ENCODE measurements around the gene TULP1. TPM values are rescaled to one million over a fixed set of nuclear protein-coding genes. Genes with fewer than 3 reads are reported as not detected.
A peak's percentile ranks its signal among the peaks of the same experiment; 100 is the strongest.

TULP1 gene
- total and polyA plus RNA-seq, 2 of the 13 experiments (the other 11 are each of a cell fraction or from before 2014, with no cell fraction given): not detected

DNA sequence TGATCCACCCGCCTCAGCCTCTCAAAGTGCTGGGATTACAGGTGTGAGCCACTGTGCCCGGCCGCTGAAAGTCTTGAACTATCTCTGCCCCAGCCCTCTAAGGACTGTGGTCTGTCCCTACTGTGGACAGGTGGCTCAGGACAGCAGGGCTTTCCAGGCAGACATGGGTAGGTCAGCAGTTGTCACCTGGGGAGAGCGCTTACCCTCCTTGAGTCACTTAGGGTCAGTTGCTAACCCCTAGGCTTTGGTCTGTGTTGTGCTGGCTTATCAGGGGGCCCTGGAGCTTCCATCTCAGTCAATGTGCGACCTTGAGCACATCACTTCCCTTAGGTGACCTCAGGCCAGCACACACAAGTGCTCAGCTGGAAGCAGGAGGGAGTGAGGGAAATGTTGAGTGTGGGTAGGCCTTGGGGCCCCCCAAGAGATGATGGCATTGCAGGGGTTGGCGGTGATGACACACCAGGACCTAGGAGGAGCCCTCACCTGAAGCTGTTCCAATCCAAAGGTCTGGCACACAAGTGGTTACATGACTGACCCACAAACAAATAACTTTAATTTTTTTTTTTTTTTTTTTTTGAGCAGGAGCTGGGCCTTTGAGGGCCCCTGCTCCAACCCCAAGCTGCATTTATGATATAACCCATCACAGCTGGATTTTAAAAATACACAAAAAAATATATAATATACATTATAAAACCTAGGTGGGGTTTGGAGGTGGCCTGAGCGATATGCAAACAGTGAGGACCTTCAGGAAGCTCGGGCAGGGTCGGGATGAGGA is 39.4 kb downstream of the TULP1 start (continued):
- TF ChIP-seq LRRFIP1 (CRISPR knock-in tag; conservative IDR thresholded peaks at IDR 0.05): no peak
- TF ChIP-seq, protein P1, sequence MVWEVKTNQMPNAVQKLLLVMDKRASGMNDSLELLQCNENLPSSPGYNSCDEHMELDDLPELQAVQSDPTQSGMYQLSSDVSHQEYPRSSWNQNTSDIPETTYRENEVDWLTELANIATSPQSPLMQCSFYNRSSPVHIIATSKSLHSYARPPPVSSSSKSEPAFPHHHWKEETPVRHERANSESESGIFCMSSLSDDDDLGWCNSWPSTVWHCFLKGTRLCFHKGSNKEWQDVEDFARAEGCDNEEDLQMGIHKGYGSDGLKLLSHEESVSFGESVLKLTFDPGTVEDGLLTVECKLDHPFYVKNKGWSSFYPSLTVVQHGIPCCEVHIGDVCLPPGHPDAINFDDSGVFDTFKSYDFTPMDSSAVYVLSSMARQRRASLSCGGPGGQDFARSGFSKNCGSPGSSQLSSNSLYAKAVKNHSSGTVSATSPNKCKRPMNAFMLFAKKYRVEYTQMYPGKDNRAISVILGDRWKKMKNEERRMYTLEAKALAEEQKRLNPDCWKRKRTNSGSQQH (CRISPR knock-in tag; IDR thresholded peaks at IDR 0.05; ENCODE audit: low read depth): no peak
- TF ChIP-seq ZBTB3 (CRISPR knock-in tag; IDR thresholded peaks at IDR 0.05; ENCODE audit: borderline replicate concordance, low read depth): no peak
- no peak for TF ChIP-seq HDAC2 (CRISPR knock-in tag; IDR thresholded peaks at IDR 0.05)
- 0 out of 4 replicates have a peak, but pooled peaks of 1 of the 2 experiments have one; percentile 14 for TF ChIP-seq NR2F1 (CRISPR knock-in tag; IDR thresholded peaks at IDR 0.05)
- no peak for TF ChIP-seq IRF2 (CRISPR knock-in tag; IDR thresholded peaks at IDR 0.05)
- TF ChIP-seq ZFP36L2 (CRISPR knock-in tag; IDR thresholded peaks at IDR 0.05): no peak
- TF ChIP-seq MEF2D (CRISPR knock-in tag; IDR thresholded peaks at IDR 0.05): 0 out of 2 replicates have a peak, but pooled peaks have one; percentile 18
- TF ChIP-seq PHF20 (CRISPR knock-in tag; IDR thresholded peaks at IDR 0.05): no peak
- TF ChIP-seq, protein P2, sequence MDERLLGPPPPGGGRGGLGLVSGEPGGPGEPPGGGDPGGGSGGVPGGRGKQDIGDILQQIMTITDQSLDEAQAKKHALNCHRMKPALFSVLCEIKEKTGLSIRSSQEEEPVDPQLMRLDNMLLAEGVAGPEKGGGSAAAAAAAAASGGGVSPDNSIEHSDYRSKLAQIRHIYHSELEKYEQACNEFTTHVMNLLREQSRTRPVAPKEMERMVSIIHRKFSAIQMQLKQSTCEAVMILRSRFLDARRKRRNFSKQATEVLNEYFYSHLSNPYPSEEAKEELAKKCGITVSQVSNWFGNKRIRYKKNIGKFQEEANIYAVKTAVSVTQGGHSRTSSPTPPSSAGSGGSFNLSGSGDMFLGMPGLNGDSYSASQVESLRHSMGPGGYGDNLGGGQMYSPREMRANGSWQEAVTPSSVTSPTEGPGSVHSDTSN (CRISPR knock-in tag; IDR thresholded peaks at IDR 0.05): no peak
- peak; percentile 82; the same call in 1 of the 2 replicates for TF ChIP-seq POLR2AphosphoS2 (IDR thresholded peaks at IDR 0.05; ENCODE audit: low read depth, low read length)
- 0 out of 2 replicates have a peak, but pooled peaks have one; percentile 21 for TF ChIP-seq PHF21A (CRISPR knock-in tag; IDR thresholded peaks at IDR 0.05)
- no peak for TF ChIP-seq PRMT3 (CRISPR knock-in tag; IDR thresholded peaks at IDR 0.05; ENCODE audit: borderline replicate concordance, low read depth)
- no peak for TF ChIP-seq ARHGAP35 (CRISPR knock-in tag; IDR thresholded peaks at IDR 0.05; ENCODE audit: borderline replicate concordance)
- 0 out of 2 replicates have a peak, but pooled peaks have one; percentile 30 for TF ChIP-seq SMAD1 (CRISPR knock-in tag; IDR thresholded peaks at IDR 0.05; ENCODE audit: borderline replicate concordance, low read depth)
- TF ChIP-seq ARID2 (CRISPR knock-in tag; IDR thresholded peaks at IDR 0.05; ENCODE audit: borderline replicate concordance): no peak
- TF ChIP-seq MTERF4 (CRISPR knock-in tag; IDR thresholded peaks at IDR 0.05): no peak
- TF ChIP-seq ERF (CRISPR knock-in tag; IDR thresholded peaks at IDR 0.05): no peak
- no peak for TF ChIP-seq WIZ (CRISPR knock-in tag; IDR thresholded peaks at IDR 0.05)
- no peak for TF ChIP-seq ZSCAN29 (CRISPR knock-in tag; conservative IDR thresholded peaks at IDR 0.05)
- TF ChIP-seq SRSF4 (IDR thresholded peaks at IDR 0.05; ENCODE audit: low read depth, low read length, poor library complexity, severe bottlenecking): no peak
- TF ChIP-seq AKAP8 (CRISPR knock-in tag; IDR thresholded peaks at IDR 0.05): no peak
- no peak for TF ChIP-seq ZBTB7A (CRISPR knock-in tag; IDR thresholded peaks at IDR 0.05)
